ENCODE results near the gene CLDN11.

Gene CLDN11

DNA sequence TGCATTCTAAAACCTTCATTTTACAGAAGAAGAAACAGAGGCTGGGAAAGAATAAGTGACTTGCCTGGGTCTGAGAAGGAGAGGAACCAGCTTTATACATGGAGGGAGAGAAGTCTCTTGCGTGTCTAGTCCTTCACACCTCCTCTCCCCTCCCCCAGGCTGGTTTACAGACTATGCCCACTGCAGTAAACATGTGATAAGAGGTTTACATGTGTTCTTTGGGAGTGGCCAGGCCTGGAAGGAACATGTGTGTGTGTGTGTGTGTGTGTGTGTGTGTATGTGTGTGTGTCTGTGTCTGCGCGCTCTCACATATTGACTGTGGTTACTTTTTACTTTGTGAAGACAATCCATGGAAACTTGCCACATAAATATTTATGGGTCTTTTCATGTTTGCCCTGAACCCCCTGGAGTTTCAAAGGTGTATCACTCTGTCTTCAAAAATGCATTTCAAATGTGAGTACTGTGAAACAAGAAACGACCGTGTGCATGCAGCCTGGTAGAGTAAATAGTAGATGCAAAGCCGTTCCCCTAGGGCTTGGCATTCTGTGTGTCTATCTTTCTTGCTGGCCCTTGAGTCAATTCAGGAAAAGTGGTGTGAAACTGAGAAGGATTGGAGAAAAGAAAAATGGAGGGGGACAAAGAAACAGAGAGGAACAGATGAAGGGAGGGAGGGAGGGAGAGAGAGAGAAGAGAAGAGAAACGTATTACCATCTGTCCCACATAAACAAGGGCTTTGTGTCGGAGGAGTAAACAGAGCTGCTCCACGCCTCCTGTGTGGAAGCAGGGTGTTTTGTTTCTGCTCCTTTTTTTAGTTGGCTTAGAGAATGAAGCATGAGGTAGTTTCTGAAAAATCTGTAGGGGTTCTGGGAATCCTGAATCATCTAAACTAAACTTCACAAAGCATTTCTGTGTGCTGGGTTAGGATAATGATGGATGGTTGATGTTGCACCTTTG, 51.7 kb downstream of the CLDN11 start:
- DNase-seq (ENCODE audit: low spot score): no peak

DNA sequence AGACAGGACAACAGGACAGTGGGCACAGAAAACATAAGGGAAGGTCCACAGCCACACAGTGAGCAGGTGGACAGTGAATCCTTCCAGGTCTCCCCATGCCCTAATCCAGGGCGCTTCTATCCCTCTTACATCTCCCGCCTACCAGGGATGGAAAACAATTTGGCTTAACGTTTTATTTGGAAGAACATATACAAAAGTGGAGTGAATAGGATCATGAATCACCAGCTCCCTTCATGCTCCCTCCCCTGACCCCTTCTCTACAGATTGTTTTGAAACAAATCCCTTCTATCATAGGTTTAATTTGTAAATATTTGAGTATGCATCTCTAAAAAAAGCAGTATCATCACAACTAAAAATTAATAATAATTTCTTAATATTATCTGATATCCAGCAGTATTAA, 52.5 kb downstream of the CLDN11 start:
- DNase-seq (ENCODE audit: low spot score): no peak

GRCh38 chr3:170473358-170473757, 54.7 kb downstream of the CLDN11 start:
- no peak for DNase-seq (ENCODE audit: low spot score)

DNA sequence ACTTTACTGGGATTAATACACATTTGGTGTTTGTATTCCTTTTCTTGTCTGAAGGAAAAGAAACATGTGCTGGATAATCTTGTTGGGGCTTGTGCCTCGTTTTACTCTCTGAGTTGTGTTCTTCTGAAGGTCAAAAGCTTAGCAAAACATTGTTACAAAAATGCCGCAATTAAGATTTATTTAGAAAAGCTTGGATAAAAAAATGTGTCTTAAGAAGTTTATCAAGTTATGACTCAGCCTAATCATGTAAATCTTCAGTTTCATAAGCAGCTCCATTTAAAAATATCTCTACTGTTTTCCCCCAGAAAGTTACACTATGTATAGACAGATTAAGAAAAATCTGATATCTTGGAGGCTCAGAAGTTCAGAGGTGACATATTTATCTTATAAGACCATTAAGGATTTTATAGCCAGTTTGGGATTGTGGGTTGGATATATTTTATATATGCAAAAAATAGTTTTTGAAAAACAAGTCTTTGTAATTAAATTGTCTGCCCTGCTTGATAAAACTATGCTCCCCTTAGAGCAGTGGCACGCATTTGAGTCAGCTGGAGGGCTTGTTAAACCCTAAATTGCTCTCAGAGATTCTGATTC, 56.5 kb downstream of the CLDN11 start:
- no peak for DNase-seq (ENCODE audit: low spot score)

DNA sequence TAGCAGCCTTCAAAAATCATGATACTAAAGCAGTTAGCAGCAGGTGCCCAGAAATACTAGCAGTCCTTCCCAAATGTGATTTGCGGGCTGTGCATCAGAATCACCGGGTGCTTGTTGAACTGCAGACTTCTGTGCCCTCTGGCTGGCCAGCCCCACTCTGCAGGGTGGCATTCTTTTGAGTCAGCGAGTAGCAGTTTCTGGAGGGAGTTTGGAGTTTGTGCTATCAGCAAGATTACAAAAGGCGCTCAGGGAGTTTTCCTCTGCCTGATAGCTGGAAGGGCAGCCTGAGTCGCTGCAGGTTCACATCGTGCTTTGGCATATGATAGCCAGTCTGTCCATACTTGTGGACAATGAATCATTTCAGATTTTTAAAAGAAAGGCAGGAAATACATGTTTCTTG, 57.6 kb downstream of the CLDN11 start:
- DNase-seq (ENCODE audit: low spot score): no peak

- no peak for DNase-seq (ENCODE audit: low spot score)
These were observed 58.7 kb downstream of the CLDN11 start for GRCh38 chr3:170477395-170477794.

DNA sequence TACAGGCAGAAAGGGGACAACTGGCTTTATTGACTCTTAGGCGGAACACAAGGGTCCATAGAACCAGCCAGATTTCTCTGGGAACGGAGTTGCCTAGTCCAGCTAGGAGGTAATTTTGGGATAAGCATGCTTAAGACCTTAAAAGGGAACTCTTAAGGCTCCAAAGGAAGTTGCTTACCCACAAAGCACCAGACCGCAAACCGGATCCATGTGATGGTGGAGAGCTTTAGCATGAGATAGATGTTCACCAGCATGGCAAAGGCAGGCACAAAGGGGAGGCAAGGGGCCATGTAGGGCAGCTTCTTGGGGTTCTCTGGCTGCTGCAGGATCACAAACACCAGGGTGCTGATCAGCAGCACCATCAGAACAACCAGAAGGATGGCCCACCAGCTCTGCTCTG, 61.4 kb downstream of the CLDN11 start:
- no peak for DNase-seq (ENCODE audit: low spot score)

- no peak for DNase-seq (ENCODE audit: low spot score)
These were observed 63.5 kb downstream of the CLDN11 start for GRCh38 chr3:170482199-170482598.

- no peak for DNase-seq (ENCODE audit: low spot score)
These were observed 65.0 kb downstream of the CLDN11 start for GRCh38 chr3:170483485-170484262.
